GM10847 (cell line): ENCODE data around the gene NANOGP8.

ENCODE experiments used
- POLR2A ChIP-seq: IDR thresholded peaks from 2 replicates; pipeline ENCODE4 v1.6.1; 2011; ENCODE audit not compliant: insufficient read length; ENCODE audit errors: extremely low read depth

The NANOGP8 gene

GRCh38 chr15:35068846-35069475 is 16.1 kb downstream of the NANOGP8 start:
- no peak for TF ChIP-seq POLR2A

GRCh38 chr15:35067496-35068347 is 17.4 kb downstream of the NANOGP8 start:
- no peak for TF ChIP-seq POLR2A

GRCh38 chr15:35066094-35066493 is 19.0 kb downstream of the NANOGP8 start:
- no peak for TF ChIP-seq POLR2A

- no peak for TF ChIP-seq POLR2A
These were observed 20.4 kb downstream of the NANOGP8 start for GRCh38 chr15:35064576-35065190.

- no peak for TF ChIP-seq POLR2A
These were observed 22.4 kb downstream of the NANOGP8 start for GRCh38 chr15:35062738-35063099.

GRCh38 chr15:35061825-35062737 is 23.0 kb downstream of the NANOGP8 start:
- TF ChIP-seq POLR2A: no peak

- no peak for TF ChIP-seq POLR2A
These were observed 23.8 kb downstream of the NANOGP8 start for GRCh38 chr15:35061161-35061824.

GRCh38 chr15:35060591-35060990 is 24.5 kb downstream of the NANOGP8 start:
- TF ChIP-seq POLR2A: no peak

GRCh38 chr15:35058534-35059054 is 26.5 kb downstream of the NANOGP8 start:
- no peak for TF ChIP-seq POLR2A

- TF ChIP-seq POLR2A: no peak
These were observed 29.5 kb downstream of the NANOGP8 start for GRCh38 chr15:35055416-35056105.

- TF ChIP-seq POLR2A: no peak
These were observed 30.7 kb downstream of the NANOGP8 start for GRCh38 chr15:35054380-35054779.

GRCh38 chr15:35047996-35048395 is 37.1 kb downstream of the NANOGP8 start:
- TF ChIP-seq POLR2A: no peak

GRCh38 chr15:35047528-35047927 is 37.6 kb downstream of the NANOGP8 start:
- TF ChIP-seq POLR2A: no peak
